Measurements from ENCODE around the gene KLF3. TPM values are rescaled to one million over a fixed set of nuclear protein-coding genes. Genes with fewer than 3 reads are reported as not detected.

Gene KLF3
- total RNA-seq, 1 experiment from 2014 or later, result 5.7 TPM

DNA sequence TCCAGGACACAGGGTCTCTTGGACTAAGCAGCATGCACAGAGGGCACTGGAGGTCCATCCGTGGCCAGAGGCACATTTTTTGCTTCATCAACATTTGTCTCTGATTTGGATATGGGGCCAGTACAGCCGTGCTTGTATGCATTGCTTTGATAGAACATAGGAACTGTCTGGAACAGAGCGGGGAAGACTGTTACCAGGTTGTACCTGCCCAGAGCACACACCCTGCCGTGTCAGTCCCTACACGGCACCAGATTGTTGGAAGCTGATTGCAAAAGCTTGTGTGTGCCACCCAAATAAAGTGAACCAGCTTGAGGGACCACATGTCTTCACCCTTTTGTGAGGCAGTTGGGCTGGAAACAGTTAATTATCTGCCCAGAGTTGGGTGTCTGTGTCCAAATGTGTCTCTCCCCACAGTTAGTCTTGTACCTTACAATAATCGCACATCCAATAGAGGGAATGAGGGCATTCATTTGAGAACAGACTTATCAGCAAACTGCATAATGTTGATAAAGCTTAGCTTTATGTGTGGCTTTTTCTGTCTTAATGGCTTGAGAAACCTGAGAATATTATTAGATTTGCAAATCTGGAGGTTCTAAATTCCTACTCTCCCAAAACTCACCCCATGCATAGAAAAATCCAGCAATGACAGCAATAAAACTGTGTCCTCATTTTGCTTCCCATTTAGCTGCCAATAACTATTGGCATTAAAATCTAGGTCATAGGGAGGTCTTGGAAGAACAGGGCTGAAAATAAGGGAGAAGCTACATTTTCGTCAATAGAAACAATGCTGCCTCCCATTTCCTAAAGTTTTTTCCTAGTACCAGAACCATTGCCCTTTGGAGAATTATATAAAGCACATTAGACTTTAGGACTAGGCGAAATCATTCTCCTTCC lies 21.2 kb downstream of the KLF3 start:
- in situ Hi-C loops (cut with HindIII; ENCODE audit: low pct_unique_long_range_greater_than_20kb, low sequenced_read_pairs), result no loop called here

DNA sequence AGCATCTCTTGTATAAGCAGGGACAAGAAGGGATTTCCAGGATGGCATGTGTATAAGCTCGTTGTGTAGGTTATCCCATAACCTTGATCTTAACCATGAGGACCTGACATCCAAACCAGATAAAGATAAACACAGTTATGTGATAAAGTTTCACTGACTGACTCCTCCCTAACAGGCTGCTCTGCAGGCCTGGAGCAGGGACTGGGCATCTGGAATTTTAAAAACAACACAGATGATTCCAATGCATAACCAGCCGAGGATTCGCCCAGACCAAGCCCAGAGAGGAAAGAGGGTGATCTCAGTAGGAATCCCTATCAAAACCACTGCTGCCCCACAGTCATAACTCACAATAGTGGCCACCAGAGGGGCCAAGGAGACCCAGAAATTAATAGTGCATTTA lies 22.7 kb downstream of the KLF3 start:
- DNase-seq (ENCODE audit: low read depth), result no peak
- in situ Hi-C loops (cut with HindIII; ENCODE audit: low pct_unique_long_range_greater_than_20kb, low sequenced_read_pairs), result no loop called here

More for the DNA sequence above, 21.2 kb downstream of the KLF3 start:
- no peak for DNase-seq (ENCODE audit: low read depth)

DNA sequence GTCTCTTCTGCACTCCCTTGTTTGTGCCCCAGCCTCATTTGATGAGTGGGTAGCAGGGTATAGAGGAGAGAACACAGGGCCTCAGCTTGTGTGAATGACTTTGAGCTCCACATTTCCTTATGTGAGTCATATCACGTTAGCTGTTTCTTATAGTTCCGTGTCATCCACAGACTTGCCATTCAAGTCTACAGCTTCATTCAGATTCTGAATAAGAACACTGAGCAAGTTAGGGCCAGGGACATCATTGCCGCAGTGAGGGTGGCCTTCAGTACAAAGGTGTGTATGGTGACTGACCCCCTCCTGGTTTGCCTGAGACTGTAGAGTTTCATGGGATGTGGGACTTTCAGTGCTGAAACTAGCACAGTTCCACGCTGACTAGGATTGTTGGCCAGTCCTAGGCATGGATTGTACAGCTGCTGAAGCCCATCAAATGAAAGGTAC lies 23.6 kb downstream of the KLF3 start:
- in situ Hi-C loops (cut with HindIII; ENCODE audit: low pct_unique_long_range_greater_than_20kb, low sequenced_read_pairs), result no loop called here

DNA sequence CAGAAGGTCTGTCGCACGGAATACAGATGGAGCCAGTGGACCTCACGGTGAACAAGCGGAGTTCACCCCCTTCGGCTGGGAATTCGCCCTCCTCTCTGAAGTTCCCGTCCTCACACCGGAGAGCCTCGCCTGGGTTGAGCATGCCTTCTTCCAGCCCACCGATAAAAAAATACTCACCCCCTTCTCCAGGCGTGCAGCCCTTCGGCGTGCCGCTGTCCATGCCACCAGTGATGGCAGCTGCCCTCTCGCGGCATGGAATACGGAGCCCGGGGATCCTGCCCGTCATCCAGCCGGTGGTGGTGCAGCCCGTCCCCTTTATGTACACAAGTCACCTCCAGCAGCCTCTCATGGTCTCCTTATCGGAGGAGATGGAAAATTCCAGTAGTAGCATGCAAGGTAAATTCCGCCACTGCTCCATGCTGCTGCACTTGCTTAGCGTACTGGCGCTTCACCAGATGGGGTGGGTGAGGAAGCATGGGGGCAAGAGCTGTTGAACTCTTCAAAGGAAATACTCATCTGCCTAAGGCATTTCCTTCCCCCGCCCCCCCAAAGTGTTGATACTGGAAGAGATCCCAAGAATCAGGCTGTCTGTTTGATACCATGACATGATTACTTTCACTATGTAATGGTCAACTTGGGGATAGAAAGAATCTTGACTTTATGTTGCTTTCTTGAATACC lies 24.8 kb downstream of the KLF3 start:
- no peak for DNase-seq (ENCODE audit: low read depth)
- in situ Hi-C loops (cut with HindIII; ENCODE audit: low pct_unique_long_range_greater_than_20kb, low sequenced_read_pairs), result no loop called here

More for the DNA sequence above, 23.6 kb downstream of the KLF3 start:
- no peak for DNase-seq (ENCODE audit: low read depth)

DNA sequence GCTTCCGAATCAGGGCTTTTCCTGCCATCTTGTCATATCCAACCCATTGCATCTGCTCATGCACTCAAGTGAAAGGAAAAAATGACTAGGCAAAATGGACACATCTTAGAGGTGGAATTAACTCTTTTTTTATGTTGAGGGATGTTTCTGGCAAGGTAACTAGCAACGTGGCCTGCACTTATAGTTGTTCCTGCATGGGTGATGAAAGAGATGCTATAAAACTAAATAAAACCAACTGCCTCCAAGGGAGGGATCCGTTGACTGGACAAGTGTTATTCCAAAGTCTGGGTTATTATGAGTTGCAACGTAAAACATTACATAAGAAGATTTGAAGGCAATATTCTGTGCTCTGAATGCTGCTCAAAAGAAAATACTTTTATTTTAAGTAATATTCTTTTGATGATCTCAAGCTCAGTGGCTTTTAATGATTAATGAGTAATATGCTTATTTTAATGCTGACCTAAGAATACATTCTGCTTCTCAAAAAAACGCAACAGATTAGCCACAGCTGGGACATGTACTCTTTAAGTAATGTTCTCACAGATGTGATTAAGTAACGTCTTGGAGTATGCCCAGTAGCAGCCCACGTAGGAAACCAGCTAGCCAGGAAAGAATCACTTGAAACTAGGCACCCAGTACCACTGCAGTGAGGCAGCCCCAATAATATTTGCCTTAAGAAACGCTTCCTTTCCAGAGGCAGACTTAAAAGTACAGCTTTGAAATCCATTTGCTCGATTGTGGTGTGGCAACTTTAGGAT lies 27.4 kb downstream of the KLF3 start:
- DNase-seq (ENCODE audit: low read depth), result no peak
- in situ Hi-C loops (cut with HindIII; ENCODE audit: low pct_unique_long_range_greater_than_20kb, low sequenced_read_pairs), result no loop called here

DNA sequence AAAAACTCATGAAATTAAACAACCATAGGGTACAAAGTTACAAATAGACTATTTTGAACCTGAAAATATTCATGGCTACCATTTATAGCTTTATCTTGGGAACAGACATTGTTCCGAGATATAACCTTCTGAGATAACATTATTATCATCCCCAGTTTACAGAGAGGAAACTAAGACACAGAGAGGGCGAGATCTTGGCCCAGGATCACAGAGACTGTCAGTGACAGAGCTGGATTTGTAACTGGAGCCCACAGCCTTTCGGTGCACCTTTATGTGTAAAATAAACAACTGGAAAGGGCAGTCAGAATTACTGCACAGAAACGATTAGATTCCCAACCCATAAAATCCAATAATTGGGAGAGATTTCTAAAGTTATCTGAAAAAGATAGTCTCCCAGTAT lies 28.4 kb downstream of the KLF3 start:
- in situ Hi-C loops (cut with HindIII; ENCODE audit: low pct_unique_long_range_greater_than_20kb, low sequenced_read_pairs), result no loop called here
- no peak for DNase-seq (ENCODE audit: low read depth)

DNA sequence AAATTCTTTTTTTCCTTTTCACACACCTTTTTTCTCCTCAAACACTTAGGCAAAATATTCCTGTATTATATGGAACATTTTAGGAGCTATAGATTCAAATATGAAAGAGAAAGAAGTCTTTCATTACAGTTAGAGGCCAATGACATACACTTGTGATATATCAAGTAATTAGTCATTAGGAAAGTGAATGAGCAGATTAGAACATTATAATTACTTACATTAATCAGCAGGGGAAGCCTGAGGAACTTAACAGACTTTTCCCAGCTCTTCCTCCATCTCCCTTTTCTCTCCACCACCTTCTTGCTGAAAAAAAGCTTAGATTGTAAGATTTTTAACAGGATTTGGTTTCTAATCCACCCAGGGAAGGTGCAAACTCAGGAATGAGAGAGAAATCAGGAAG lies 29.6 kb downstream of the KLF3 start:
- in situ Hi-C loops (cut with HindIII; ENCODE audit: low pct_unique_long_range_greater_than_20kb, low sequenced_read_pairs), result no loop called here
- no peak for DNase-seq (ENCODE audit: low read depth)

DNA sequence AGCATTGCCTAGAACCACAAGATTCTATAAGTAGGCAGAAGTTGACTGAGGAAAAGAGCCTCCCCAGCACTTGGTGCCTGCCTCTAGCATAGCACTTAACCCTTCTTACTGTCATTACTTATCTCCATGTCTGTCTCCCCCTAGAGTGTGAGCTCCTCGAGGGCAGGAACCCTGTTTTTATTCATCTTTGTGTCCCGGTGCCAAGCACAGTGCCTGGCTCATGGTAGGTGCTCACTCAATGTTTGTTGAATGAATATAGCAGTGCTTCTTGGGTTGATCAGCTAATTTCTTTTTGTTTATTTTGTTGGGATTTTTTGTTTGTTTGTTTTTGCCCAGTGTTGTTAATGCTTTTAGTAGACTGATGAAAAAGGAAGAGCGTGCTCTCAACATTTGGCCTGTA lies 30.3 kb downstream of the KLF3 start:
- in situ Hi-C loops (cut with HindIII; ENCODE audit: low pct_unique_long_range_greater_than_20kb, low sequenced_read_pairs), result no loop called here
- DNase-seq (ENCODE audit: low read depth), result no peak

DNA sequence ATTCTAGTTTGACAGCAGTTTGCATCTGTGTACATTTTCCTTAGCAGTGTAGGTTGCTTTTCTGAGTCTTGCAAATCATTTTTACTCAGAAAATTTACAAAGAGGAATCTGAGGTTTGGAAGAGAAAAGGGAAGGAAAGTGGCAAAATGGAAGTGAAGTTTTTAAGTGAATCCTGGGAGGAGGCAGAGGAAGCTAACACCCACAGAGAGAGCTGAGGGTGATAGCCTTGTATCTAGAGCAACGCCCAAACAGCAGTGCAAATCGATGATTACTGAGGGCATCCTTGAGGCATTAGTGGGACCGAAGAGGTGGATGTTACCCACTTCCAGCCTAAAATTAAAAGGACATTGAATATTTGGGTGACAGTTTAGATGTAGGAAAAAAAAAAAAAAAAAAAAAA lies 31.8 kb downstream of the KLF3 start:
- in situ Hi-C loops (cut with HindIII; ENCODE audit: low pct_unique_long_range_greater_than_20kb, low sequenced_read_pairs), result no loop called here

DNA sequence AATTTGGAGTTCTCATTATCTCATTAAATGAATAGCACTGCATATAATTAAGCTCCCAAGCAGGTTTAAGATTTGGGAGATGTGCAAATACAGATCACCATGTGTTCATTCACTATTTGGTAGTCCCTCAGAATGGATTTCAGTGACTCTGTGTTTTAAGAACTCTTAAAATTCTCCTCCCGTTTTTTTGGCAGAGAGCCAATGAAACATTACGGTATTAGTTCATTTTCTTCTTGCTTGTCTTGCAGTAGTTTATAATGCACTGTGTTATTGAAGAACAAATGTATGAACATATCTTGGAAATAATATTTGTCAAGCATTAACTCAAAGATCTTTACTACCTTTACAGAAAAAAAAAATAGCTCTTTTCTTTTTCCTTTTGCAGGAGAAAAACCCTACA lies 32.7 kb downstream of the KLF3 start:
- in situ Hi-C loops (cut with HindIII; ENCODE audit: low pct_unique_long_range_greater_than_20kb, low sequenced_read_pairs), result no loop called here
- DNase-seq (ENCODE audit: low read depth), result no peak

More for the DNA sequence above, 31.8 kb downstream of the KLF3 start:
- no peak for DNase-seq (ENCODE audit: low read depth)

DNA sequence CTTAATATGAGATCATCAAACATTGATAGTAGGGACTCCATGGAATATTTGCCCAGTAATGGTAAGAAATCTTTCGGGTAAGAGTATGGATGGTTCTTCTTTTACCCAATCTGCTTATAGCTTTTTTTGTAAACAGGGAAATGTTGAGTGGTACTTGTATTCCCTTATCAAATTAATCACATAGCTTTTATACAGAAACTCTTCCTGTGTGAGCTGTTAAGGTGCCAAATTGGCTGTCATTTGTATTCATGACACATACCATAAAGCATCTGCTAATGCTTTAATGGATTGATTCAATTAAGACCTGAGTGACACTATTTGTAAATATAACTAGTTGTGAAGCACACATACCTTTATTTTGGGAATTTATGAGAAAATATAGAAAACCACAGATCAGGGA lies 34.2 kb downstream of the KLF3 start:
- DNase-seq (ENCODE audit: low read depth), result no peak
- in situ Hi-C loops (cut with HindIII; ENCODE audit: low pct_unique_long_range_greater_than_20kb, low sequenced_read_pairs), result no loop called here

DNA sequence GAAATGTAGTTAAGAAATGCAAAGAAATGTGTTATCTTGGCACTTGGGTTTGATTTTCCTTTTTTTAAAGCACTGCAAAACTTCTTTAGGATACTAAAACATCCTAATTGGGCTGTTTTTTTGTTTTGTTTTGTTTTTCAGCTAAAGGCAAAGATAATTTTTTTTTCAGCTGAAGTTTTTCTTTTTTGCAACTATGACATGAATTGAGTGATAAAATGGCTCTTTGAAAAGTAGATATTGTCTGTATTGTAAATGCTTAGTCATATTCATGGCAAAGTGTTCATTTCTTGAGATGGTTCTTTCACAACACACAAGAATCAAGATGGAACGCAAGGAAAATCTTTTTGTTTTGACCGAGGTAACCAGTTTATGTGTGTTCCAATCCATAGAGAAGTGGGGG lies 35.1 kb downstream of the KLF3 start:
- DNase-seq (ENCODE audit: low read depth), result no peak
- in situ Hi-C loops (cut with HindIII; ENCODE audit: low pct_unique_long_range_greater_than_20kb, low sequenced_read_pairs), result no loop called here

DNA sequence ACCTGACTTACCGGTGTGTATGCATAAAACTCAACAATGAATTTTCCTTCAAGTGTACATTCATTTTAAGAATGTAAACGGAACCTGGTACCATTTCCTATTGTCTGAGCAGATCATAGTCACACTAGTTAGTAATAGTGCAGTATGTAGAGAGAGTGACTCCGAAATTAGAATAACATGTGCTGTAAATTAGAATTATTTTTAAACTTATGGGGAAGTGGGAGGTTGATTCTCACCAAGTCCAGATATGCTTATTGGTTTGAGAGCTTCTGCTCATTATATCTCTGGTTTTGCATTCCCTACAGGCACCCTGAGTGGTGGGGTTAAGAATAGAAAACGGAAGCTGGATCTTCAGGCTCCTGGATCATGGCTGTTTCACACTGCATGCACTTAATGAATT lies 39.6 kb downstream of the KLF3 start:
- no peak for DNase-seq (ENCODE audit: low read depth)
- in situ Hi-C loops (cut with HindIII; ENCODE audit: low pct_unique_long_range_greater_than_20kb, low sequenced_read_pairs), result no loop called here

DNA sequence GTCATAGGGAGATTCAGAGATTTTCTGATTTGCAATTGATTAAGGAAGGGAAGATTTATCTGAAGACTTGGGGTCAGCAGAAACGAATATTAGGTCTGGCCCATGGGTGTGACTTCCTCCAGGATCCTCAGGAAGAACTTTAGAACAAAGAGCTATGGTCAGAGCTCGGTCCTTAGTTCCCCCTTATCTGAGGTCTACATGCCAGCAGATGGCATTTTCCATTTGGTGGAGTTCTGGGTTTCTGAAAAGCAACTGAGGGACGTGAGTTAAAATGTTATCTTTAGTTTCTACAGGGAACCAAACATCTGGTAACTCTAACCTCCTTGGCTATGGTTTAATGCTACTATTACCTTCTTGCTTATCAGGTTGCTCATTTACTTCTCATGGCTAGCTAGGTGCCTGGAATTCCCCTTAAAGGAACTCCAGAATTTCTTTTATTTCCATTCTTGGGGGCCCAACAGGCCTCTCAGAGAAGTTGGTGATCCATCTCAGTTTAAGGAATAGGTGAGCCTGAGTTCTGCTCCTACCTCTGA lies 40.7 kb downstream of the KLF3 start:
- in situ Hi-C loops (cut with HindIII; ENCODE audit: low pct_unique_long_range_greater_than_20kb, low sequenced_read_pairs), result no loop called here
- no peak for DNase-seq (ENCODE audit: low read depth)

DNA sequence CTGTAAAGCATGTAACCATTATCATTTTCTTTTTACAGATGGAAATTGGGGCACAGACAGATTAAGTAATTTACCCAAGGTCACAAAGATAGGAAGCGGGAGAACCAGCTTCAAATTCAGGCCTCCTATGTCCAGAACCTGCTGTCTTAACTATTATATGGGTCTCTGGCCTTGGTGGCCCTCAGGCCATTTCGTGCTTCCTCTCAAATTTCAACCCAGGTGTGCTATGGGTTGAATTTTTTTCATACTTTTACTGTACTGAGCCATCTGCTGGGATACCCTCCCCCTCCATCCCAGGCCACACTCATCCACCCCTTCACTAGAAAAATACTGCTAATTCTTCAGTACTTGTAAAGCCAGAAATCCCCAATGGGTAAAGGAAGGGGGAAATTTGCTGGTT lies 42.3 kb downstream of the KLF3 start:
- DNase-seq (ENCODE audit: low read depth), result no peak
- in situ Hi-C loops (cut with HindIII; ENCODE audit: low pct_unique_long_range_greater_than_20kb, low sequenced_read_pairs), result no loop called here

DNA sequence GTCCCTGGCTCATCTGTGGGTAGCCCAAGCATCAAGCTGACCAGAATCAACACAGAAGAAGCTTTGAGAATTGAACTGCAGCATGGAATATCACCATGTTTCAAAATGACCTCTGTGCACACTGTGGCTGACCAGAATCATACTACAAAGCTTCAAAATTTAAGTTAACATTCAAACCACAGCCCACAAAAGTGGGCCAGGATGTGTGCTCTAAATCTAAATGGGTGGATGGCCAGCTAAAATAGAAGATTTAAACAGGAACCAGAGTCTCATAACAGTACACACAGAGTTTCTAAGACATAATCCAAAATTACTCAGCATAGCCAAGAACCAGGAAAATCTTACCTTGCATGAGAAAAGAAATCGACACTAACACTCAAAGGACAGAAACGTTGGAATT lies 46.1 kb downstream of the KLF3 start:
- in situ Hi-C loops (cut with HindIII; ENCODE audit: low pct_unique_long_range_greater_than_20kb, low sequenced_read_pairs), result no loop called here
- DNase-seq (ENCODE audit: low read depth), result no peak

DNA sequence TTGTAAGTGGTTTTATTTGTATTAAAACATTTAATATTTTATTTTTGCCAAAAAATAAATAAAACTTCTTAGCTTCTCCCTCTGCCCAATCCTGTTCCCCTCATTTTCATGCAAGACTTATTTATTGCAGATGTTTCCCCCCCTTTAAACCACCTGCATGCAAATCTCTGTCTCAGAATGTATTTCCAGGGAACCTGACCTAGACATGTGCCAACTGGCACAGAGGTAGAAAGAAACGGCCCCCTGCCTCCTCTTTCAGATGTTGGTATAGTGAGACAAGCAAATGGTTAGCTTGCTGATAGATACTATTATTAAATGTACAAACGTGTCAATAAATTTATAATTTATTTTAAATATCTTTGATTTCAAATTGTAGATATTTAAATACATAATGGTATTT lies 47.1 kb downstream of the KLF3 start:
- no peak for DNase-seq (ENCODE audit: low read depth)
- in situ Hi-C loops (cut with HindIII; ENCODE audit: low pct_unique_long_range_greater_than_20kb, low sequenced_read_pairs), result no loop called here

DNA sequence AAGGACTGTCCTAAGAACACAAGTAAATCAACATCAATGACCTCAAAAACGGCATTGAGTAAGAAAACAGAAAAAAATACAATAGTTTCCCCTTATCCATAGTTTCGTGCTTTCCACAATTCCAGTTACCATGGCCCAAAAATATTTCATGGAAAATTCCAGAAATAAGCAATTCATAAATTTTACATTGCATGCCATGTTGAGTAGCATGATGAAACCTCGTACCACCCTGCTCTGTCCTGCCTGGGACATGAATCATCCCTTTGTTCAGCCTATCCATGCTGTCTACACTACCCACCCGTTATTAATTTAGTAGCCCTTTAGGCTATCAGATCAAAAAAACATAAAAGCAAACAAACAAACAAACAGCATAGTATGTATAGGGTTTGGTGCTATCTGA lies 51.1 kb downstream of the KLF3 start:
- in situ Hi-C loops (cut with HindIII; ENCODE audit: low pct_unique_long_range_greater_than_20kb, low sequenced_read_pairs), result no loop called here
- DNase-seq (ENCODE audit: low read depth), result no peak

DNA sequence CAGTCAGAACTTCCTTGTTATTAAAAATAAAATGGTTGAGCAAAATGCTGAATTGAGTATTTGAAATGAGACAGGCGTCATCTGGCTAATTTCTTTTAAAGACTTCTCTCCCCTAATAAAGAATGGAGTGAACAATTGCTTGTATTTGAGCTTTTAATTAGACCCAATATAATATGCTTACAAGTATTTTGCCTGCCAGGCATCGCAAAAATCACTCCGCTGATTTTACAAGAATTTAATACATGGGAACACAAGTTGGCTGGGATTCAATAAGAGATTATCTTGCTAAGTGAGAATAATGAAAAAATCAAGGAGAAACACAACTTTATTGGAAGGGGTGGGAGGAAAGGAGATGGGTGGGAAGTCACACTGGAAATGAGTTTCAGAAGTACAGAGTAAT lies 52.3 kb downstream of the KLF3 start:
- DNase-seq (ENCODE audit: low read depth), result no peak
- in situ Hi-C loops (cut with HindIII; ENCODE audit: low pct_unique_long_range_greater_than_20kb, low sequenced_read_pairs), result no loop called here
